Osteoblast (primary cell): ENCODE results near the gene GFRA1. TPM values are rescaled to one million over a fixed set of nuclear protein-coding genes. Genes with fewer than 3 reads are reported as not detected.

ENCODE experiments used
- DNase-seq: peaks from one replicate; pipeline ENCODE4 v3.0.0; 2011; ENCODE audit warnings: low spot score, mixed read lengths; ENCODE audit not compliant: insufficient read length; ENCODE audit errors: missing footprints
- H2AFZ ChIP-seq: 2 replicates; pipeline ENCODE4 v1.6.0; 2011; ENCODE audit warnings: mild to moderate bottlenecking, low read length
- H3K27ac ChIP-seq: 2 replicates; pipeline ENCODE4 v1.5.1; 2011; ENCODE audit warnings: mild to moderate bottlenecking, low read depth, low read length, moderate library complexity
- H3K27me3 ChIP-seq: 2 replicates; pipeline ENCODE4 v1.6.0; 2012; ENCODE audit warnings: mild to moderate bottlenecking, control low read depth, inconsistent platforms, low read length, moderate library complexity; ENCODE audit not compliant: insufficient read depth
- H3K36me3 ChIP-seq: 2 replicates; pipeline ENCODE4 v1.5.1; 2011; ENCODE audit warnings: mild to moderate bottlenecking, low read length, control low read depth, moderate library complexity; ENCODE audit not compliant: insufficient read depth
- H3K4me1 ChIP-seq: 2 replicates; pipeline ENCODE4 v1.5.1; 2011; ENCODE audit warnings: mild to moderate bottlenecking, low read length, control low read depth, moderate library complexity; ENCODE audit not compliant: insufficient read depth
- H3K4me2 ChIP-seq: 2 replicates; pipeline ENCODE4 v1.6.0; 2011; ENCODE audit warnings: mild to moderate bottlenecking, low read length; ENCODE audit not compliant: insufficient read depth
- H3K4me3 ChIP-seq: fragments of 200-600 bp; sonication (generic); 3 replicates; pipeline ENCODE4 v1.5.1; 2012; ENCODE audit warnings: mild to moderate bottlenecking, low read length, inconsistent platforms; ENCODE audit not compliant: insufficient read depth
- H3K79me2 ChIP-seq: 2 replicates; pipeline ENCODE4 v1.6.0; 2012; ENCODE audit warnings: mild to moderate bottlenecking, low read length, control low read depth, inconsistent platforms; ENCODE audit not compliant: insufficient read depth
- H3K9me3 ChIP-seq: 2 replicates; pipeline ENCODE4 v1.5.1; 2011; ENCODE audit warnings: low read depth, low read length, control low read depth
- H4K20me1 ChIP-seq: 2 replicates; pipeline ENCODE4 v1.6.0; 2012; ENCODE audit warnings: mild to moderate bottlenecking, low read length, control low read depth; ENCODE audit not compliant: insufficient read depth
- total RNA-seq: library from RNA; depleted of rRNA; stranded (reverse); fragments of >200 nt; gene quantifications from 2 replicates; pipeline ENCODE4 v1.2.3, GENCODE V29; 2012
- TF ChIP-seq, protein P1 (sequence below): IDR thresholded peaks from 2 replicates; pipeline ENCODE4 v1.5.1; 2011; ENCODE audit warnings: mild to moderate bottlenecking, low read depth, low read length, moderate library complexity; ENCODE audit errors: extremely low read depth

GFRA1 gene
- total RNA-seq, 1 donor: 76.0 TPM

DNA sequence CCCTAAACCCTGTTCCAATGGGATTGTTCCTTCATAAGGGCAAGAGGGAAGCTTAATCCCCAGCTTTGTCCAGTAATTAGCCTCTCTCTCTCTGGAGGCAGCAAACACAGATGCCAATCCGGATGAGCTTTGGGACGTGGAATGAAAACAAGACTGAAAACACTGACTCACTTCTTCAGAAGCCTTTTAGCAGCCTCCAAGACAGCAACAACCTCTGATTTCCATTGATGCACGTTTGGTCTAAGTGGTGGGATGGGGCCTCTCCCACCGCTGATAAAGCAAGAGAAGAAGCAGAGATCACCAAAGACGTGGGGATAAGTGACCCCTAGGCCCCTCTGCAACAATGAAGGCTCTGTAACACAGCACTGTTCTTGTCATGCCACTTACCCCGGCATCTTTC is 5.8 kb upstream of the GFRA1 start:
- peak; percentile 83 for DNase-seq
- peak overlapping the region; percentile 0 for H3K4me2 ChIP-seq
- H3K27me3 ChIP-seq: peaks cover 20% of the 10 kb centered on the region

DNA sequence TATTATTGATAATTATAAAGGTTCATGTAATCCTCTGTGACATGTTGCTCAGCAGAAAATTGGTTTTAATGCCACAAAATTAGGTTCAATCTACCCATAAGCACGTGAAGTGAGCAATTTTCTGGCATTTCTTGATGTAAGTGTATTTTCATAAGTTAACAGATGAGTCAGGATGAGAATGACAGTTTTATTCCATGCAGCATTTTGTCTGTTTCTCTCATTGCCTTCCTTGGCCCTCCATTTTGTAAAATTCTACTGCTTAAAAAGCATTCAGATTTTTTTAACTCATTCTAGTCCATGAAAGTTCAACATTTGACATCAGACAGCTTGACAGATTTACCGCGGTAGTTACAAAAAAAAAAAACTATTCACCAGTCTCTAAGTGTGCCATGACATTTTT is 4.0 kb upstream of the GFRA1 start:
- Histone ChIP-seq H3K4me1 (peaks cover 16% of the 10 kb centered on the region), H3K4me3 (no peak overlapping the region), H3K27me3 (peaks cover 32% of the 10 kb centered on the region), H4K20me1 (no peaks in the 10 kb centered on the region), H2AFZ (no peak overlapping the region), H3K79me2 (no peaks in the 10 kb centered on the region), H3K4me2 (no peak overlapping the region), H3K27ac (no peak overlapping the region), H3K36me3 (no peaks in the 10 kb centered on the region), H3K9me3 (no peaks in the 10 kb centered on the region)
- peak; percentile 66 for DNase-seq
- TF ChIP-seq, protein P1, sequence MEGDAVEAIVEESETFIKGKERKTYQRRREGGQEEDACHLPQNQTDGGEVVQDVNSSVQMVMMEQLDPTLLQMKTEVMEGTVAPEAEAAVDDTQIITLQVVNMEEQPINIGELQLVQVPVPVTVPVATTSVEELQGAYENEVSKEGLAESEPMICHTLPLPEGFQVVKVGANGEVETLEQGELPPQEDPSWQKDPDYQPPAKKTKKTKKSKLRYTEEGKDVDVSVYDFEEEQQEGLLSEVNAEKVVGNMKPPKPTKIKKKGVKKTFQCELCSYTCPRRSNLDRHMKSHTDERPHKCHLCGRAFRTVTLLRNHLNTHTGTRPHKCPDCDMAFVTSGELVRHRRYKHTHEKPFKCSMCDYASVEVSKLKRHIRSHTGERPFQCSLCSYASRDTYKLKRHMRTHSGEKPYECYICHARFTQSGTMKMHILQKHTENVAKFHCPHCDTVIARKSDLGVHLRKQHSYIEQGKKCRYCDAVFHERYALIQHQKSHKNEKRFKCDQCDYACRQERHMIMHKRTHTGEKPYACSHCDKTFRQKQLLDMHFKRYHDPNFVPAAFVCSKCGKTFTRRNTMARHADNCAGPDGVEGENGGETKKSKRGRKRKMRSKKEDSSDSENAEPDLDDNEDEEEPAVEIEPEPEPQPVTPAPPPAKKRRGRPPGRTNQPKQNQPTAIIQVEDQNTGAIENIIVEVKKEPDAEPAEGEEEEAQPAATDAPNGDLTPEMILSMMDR: no peak

More for the DNA sequence above, 5.8 kb upstream of the GFRA1 start:
- Histone ChIP-seq H3K27ac (no peak overlapping the region), H3K9me3 (no peaks in the 10 kb centered on the region), H3K36me3 (no peaks in the 10 kb centered on the region), H3K4me3 (no peak overlapping the region), H3K79me2 (no peaks in the 10 kb centered on the region), H3K4me1 (peaks cover 6% of the 10 kb centered on the region), H4K20me1 (no peaks in the 10 kb centered on the region), H2AFZ (peak overlapping the region; percentile 36)
- TF ChIP-seq, protein P1: no peak

DNA sequence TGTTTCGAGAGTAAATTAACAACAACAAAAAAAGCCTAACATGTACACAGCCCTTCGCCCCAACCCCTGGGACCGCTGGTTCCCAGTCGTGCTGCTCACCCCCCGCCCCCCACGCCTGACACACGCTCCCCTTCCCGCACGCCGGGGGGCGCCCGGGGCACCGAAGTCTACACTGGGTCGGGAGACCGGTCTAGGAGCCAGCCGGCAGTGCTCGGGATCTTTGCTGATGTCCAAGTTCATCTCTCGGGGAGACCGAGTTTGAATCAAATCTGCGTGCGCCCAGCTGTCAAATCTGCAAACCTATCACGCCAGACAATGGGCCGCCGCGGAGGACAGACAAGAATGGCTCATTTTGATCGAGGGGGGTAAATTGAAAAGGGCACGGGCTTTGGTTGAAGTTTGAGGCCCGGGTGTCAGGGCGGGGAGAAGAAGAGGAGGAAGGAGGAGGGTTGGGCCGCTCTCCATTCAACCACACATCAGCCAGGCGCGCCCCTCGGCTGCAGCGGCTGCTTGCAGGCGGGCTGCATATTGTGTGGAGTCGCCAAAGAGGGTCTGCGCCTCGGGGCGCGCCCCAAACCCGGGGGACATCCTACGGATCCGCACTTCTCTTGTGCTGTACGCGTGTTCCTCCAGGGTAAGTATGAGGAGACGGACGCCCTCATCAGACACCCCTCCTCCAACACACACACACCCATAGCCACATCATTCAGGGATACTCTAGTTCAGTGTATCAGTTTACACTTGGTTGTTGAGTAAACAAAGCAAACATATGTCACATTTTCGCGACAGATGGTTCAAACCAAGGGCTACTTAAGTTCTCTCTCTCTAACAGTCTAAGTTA is 1.3 kb upstream of the GFRA1 start:
- Histone ChIP-seq H3K79me2 (no peaks in the 10 kb centered on the region), H2AFZ (peak overlapping the region; percentile 90), H3K4me1 (peaks cover 16% of the 10 kb centered on the region), H3K4me2 (peak overlapping the region; percentile 95), H3K36me3 (no peaks in the 10 kb centered on the region), H3K4me3 (peak overlapping the region; percentile 75), H3K27me3 (peaks cover 43% of the 10 kb centered on the region), H4K20me1 (no peaks in the 10 kb centered on the region), H3K9me3 (no peaks in the 10 kb centered on the region), H3K27ac (no peak overlapping the region)
- TF ChIP-seq, protein P1: no peak
- peak; percentile 93 for DNase-seq

DNA sequence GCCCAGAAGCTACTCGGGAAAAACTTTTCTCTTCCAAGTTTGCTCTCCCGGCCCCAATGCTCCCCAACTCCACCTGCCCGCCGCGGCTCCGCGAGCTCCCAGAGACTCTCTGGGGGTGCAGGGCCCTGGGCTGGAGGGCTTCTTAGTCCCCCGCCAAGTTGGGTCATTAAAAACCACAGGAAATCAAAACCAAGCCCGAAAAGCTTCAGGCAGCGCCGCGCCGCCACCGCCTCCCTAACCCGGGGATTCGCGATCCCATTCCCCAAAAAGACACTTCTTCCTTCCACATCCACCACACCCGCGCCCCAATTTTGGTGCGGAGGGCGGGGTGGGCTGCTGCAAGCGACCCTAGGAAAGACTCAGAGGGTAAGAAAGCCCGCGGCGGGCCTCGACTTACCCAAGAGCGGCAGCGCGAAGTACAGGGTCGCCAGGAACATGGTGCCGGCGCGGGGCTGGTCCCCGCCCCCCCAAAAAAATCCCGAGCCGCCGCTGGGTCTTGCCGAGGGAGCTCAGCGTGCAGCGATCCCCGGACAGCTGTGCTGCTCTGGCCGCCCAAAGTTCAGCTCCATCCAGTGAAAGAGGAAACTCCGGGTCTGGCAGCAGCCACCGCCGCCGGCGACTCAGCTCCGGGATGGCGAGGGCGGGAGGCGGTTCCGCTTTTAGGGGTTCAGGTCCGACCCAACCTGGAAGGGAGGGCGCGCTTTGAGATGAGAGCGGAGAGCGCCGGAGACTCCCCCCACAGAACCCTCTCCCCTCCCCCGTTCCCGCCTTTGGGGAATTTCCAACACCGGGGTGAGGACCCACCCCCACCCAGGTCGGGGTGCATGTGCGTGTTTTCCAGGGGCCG is 1.2 kb downstream of the GFRA1 start:
- DNase-seq: peak; percentile 93
- no peaks in the 10 kb centered on the region for H3K9me3 ChIP-seq
- no peaks in the 10 kb centered on the region for H3K36me3 ChIP-seq
- H4K20me1 ChIP-seq: no peaks in the 10 kb centered on the region
- H3K4me1 ChIP-seq: peaks cover 13% of the 10 kb centered on the region
- peak overlapping the region; percentile 85 for H2AFZ ChIP-seq
- H3K27ac ChIP-seq: no peak overlapping the region
- TF ChIP-seq, protein P1: no peak
- H3K27me3 ChIP-seq: peaks cover 43% of the 10 kb centered on the region
- peak overlapping the region; percentile 75 for H3K4me3 ChIP-seq
- H3K79me2 ChIP-seq: no peaks in the 10 kb centered on the region
- peak overlapping the region; percentile 95 for H3K4me2 ChIP-seq
